GM20431 (cell line): ENCODE data around the gene ST6GALNAC5.
"Not testable (repeated sequence)": the region's sequence is repeated elsewhere in the genome, so short reads cannot be mapped to it uniquely, and the experiment has no call there.

ENCODE experiments used
- in situ Hi-C: fragments of 300-500 bp; cut with MseI, MboI; formaldehyde crosslinking; loops from one replicate; pipeline ENCODE4 v1.15.0; 2020; ENCODE audit warnings: low sequenced_read_pairs; ENCODE audit not compliant: unreplicated experiment

Gene ST6GALNAC5

DNA sequence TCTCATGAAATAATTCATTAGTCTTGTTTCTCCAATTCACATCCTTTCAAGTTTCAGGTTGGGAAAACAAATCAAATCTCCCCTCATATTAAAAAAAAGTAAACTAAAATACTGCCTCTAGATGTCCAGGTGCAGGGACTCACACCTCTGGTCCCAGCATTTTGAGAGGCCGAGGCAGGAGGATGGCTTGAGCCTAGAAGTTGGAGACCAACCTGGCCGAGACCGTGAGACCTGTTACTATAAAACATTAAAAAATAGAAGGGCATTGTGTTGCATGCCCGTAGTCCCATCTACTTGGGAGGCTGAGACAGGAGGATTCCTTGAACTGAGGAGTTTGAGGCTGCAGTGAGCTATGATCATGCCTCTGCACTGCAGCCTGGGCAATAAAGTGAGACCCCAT, 61.9 kb downstream of the ST6GALNAC5 start:
- in situ Hi-C loops: no loop called here

GRCh38 chr1:76933847-76934815, 66.9 kb downstream of the ST6GALNAC5 start:
- in situ Hi-C loops: no loop called here

DNA sequence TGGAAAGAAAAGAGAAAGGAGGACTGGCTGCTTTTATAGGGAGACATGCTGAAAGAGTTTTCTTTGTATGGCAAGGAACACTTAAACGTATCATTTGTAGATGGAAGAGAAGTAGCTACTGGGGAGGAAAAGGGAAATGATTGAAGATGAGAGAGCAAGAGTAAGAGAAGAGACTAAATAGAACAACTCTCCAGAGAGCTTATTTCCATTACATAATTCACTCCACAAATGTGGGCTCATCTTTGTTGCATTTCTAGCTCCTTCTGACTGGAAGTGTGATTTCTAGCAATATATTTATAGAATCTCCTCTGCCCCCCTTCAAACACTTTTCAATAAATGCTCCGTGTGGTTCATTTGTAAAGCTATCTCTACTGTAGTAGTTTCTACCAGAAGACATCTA, 71.0 kb downstream of the ST6GALNAC5 start:
- in situ Hi-C loops: no loop called here

DNA sequence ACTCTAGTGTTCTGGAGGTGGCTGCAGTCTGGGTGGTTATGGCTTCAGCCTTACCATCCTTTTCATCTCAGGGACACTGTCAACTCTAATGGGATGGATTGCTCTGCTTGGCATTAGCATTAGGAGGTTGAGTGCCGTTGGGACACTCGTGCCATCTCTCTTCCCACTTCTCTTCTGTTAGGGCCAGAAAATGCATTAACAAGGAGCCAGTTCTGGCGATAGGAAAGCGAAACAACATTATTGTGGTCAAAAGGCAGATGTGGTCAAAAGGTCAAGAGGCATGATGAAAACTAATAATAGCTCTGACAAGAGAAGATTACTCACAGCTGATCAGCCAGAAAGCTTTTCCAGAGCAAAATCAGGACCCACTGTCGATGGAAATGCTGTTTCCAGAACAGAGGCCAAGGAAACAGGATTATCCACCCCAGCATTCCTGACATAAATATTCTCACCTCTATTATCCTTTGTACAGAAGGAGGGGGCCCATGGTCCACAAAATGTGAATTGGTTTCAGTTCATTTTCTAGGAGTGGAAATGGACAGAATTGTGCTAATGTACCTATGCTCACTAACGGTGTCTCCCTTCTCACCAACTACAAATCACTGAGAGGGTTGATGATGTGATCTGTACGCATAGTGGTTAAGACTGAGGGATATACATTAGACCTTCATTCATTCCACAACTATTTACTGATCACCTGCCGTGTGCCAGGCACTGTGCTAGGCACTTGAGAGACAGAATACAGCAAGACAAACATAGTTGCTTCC, 72.0 kb downstream of the ST6GALNAC5 start:
- in situ Hi-C loops: no loop called here

GRCh38 chr1:76939817-76940216, 72.5 kb downstream of the ST6GALNAC5 start:
- in situ Hi-C loops: no loop called here

DNA sequence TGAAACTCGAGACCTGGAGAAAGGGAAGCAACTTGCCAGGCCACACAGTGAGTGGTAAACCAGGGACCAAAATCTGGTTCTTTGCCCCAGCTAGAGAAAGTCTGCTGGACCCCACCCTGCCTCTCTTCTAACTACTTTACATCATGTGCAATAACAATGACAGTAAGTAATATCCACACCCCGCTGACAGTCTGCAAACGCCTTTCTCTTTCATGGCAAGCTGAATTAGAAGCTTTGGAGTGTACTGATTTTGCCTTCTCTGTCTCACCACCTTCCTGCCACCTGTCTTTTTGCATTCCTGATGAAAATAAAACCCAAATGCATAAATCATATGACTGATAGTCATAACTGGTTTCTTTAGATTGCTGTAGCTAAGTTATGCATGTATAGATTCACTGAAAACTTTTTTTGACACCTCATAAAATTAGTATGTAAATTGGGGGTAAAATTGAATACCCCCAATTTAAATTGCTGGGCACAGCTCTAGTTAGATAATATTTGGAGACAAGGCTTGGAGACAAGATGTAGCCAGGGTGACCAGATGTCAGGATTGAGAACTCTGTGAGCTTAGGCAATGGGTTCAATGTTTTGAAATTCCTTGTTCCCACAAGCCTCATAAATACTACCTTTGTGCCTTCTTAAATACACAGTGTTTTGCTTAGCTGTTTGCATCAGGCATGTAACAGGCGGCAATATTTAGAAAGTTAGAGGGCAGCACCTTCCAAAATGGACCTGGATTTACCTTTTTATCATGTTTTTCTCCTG, 73.5 kb downstream of the ST6GALNAC5 start:
- in situ Hi-C loops: no loop called here

GRCh38 chr1:76942549-76942948, 75.3 kb downstream of the ST6GALNAC5 start:
- in situ Hi-C loops: no loop called here

DNA sequence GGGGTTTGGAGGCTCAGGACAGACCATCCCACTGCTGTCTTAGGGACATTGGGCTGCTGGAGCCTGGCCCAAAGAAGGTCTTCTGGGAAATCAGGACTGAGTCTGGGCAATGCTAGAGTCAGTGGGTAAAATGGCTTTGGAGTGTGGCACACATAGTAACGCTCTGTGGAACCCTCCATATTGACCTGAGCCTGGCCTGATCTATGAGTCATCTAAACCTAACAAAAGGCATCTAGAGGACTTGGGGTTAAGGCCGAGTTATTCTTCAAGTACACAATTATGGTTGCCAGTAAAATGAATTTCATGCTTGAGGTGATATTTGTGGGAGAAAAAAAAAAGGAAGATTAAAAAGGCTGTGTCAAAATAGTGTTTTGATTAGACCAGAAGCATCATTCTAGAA, 77.7 kb downstream of the ST6GALNAC5 start:
- in situ Hi-C loops: no loop called here

GRCh38 chr1:76948846-76949245, 81.6 kb downstream of the ST6GALNAC5 start:
- in situ Hi-C loops: no loop called here

DNA sequence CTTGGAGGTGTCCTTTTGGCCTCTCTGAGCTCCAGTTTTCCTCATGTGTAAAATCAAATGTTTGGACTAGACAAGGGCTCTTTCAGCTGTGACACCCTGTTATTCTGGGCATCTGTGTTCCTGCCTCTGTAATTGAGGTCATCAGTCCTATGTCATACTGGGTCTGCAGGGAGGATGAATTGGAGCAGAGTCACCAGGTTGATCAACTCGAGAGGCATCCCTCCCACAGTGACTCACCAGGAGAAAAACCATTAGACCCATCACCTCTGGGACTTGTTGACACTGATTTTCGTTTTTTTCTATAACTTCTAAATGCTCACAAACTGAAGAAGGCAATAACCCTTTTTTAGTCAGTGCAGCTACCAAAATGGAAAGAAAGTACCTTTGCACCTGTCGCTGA, 82.2 kb downstream of the ST6GALNAC5 start:
- in situ Hi-C loops: no loop called here

DNA sequence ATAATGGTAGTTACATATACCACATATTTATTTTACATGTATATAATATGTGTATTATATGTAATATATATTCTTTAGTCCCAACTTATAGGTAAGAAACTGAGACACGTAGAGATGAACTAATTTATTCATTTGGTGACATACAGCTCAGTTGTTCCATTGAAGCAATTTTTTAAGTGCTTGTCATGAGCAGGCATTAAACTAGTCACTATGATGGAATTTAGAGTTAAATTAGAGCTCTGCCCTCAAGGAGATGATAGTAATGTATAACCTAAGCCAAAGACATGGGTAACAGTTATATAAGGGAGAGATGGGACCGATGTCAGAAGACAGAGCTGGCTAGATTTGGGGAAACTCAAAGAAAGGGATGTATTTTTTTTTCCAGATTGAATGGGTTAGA, 83.0 kb downstream of the ST6GALNAC5 start:
- in situ Hi-C loops: no loop called here

- in situ Hi-C loops: no loop called here
Measured at GRCh38 chr1:76951153-76951552, 83.9 kb downstream of the ST6GALNAC5 start.

- in situ Hi-C loops: no loop called here
Measured at GRCh38 chr1:76955652-76956051, 88.4 kb downstream of the ST6GALNAC5 start.

GRCh38 chr1:76957961-76958360, 90.7 kb downstream of the ST6GALNAC5 start:
- in situ Hi-C loops: no loop called here

DNA sequence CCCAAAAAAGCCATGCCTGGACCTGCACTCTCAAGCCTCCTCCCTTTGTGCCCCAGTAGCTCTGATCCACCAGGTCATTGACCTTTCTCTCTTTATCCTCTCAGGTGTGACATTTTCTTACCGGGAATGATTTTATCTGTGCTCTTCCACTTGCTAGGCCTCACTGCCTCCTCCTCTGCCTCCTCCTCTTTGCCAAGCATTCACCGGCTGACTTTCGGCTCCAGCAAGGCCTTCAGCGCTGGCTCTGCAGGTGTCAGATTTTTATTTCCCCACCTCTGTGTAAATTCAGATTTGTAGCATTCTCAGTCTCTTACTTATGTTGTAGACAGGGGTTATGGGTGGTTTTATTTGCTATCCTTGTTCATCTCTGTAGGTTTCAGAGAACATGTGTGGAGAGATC, 91.5 kb downstream of the ST6GALNAC5 start:
- in situ Hi-C loops: no loop called here

DNA sequence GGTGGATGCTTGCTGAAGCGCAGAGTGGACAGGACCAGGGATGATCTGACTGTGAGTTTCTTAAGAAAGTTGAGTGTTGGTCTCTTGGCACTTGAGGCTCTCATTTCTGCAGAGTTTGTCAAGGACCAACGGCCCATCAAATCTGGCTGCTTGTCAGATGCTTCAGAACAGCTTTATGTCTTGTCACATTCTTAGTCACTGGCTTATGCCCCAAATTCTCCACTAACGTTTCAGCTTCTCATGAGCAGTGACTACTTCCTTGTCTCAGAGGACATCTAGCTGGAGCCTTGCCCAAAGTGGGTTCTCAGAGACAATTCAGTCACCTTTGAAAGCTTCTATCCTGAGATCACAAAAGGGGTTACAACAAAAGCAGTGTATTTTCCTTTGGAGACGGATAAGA, 92.3 kb downstream of the ST6GALNAC5 start:
- in situ Hi-C loops: no loop called here

DNA sequence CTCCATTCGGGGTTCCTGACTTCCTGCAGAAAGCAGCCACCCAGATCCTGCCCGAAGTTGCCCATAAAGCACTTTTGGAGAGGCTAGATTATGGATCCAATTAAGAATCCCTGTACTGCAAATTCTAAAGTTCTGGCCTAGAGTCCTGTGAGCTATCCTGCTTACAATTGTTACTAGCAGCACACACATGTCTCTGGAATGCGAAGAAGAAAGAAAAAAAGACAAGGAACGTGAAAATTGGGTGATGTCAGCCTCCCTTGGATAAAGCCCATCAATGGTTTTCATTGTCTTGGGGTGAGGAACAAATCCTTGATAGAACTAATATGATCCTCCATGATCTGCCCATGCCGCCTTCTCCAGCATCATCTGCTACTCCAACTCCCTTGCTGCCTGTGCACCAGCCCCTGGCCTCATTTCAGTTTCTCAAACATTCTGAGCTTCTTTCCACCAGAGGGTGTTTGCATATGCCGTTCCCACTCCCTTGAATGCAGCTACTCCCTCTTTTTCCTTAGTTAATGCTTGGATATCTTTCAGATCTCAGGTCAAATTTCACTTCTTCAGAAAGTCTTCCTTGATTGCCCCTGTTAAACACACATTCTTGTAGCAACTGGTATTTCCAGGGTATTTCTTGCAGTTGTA, 94.0 kb downstream of the ST6GALNAC5 start:
- in situ Hi-C loops: no loop called here

DNA sequence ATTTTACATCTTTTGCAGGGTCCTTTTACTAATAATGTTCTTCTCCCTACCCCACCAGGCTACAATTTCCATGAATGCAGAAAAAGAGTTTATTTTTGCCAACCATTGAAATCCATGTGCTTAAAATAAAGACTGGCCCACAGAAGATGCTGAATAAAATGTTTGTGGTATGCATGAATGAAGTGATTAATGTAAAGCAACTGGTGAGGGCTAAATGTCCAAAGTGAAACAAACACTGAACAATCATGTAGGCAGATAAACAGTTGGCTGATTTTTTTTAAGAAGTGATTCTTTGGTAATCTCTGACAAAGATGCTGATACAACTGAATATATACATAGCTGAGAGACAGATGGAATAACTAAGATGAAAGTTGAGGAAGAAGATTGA, 94.5 kb downstream of the ST6GALNAC5 start:
- in situ Hi-C loops: no loop called here

DNA sequence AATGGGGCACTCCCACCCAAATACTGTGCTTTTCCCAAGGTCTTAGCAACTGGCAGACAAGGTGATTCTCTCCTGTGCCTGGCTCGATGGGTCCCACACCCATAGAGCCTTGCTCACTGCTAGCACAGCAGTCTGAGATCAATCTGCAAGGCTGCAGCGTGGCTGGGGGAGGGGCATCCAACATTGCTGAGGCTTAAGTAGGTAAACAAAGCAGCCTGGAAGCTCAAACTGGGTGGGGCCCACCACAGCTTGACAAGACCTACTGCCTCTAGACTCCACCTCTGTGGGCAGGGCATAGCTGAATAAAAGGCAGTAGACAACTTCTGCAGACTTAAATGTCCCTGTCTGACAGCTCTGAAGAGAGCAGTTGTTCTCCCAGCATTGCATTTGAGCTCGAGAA, 114.0 kb downstream of the ST6GALNAC5 start:
- in situ Hi-C loops: not testable (repeated sequence)

- in situ Hi-C loops: no loop called here
Measured at GRCh38 chr1:76989976-76990375, 122.7 kb downstream of the ST6GALNAC5 start.
